Neuronal stem cell (in vitro differentiated cells): ENCODE measurements around the gene BTNL9.

ENCODE experiments used
- DNase-seq: peaks from one replicate; pipeline ENCODE4 v3.0.0-alpha.2; 2013; ENCODE audit warnings: low spot score
- H2AFZ ChIP-seq: one replicate; pipeline ENCODE4 v1.6.1; 2013; ENCODE audit warnings: mild to moderate bottlenecking, low read length, inconsistent platforms
- H2AK5ac ChIP-seq: 2 replicates; pipeline ENCODE4 v1.6.1; 2013; ENCODE audit warnings: low read depth, mild to moderate bottlenecking, inconsistent platforms, low read length, moderate library complexity, mixed read lengths
- H2BK120ac ChIP-seq: 2 replicates; pipeline ENCODE4 v1.6.1; 2013; ENCODE audit warnings: low read depth, mild to moderate bottlenecking, inconsistent platforms, low read length, moderate library complexity, mixed read lengths
- H2BK12ac ChIP-seq: one replicate; pipeline ENCODE4 v1.6.1; 2013; ENCODE audit warnings: low read length, inconsistent platforms
- H2BK15ac ChIP-seq: 2 replicates; pipeline ENCODE4 v1.6.1; 2013; ENCODE audit warnings: mild to moderate bottlenecking, low read length, inconsistent platforms, mixed read lengths
- H2BK5ac ChIP-seq: one replicate; pipeline ENCODE4 v1.6.1; 2013; ENCODE audit warnings: inconsistent platforms, mild to moderate bottlenecking, low read length, moderate library complexity
- H3K14ac ChIP-seq: one replicate; pipeline ENCODE4 v1.6.1; 2013; ENCODE audit warnings: low read length, inconsistent platforms
- H3K18ac ChIP-seq: 2 replicates; pipeline ENCODE4 v1.6.1; 2013; ENCODE audit warnings: low read length, inconsistent platforms
- H3K23ac ChIP-seq: 2 replicates; pipeline ENCODE4 v1.6.1; 2013; ENCODE audit warnings: low read depth, mild to moderate bottlenecking, mixed read lengths, low read length, inconsistent platforms; ENCODE audit not compliant: poor library complexity
- H3K27ac ChIP-seq: replicated peaks from 3 replicates; pipeline ENCODE4 v1.5.1; 2013; ENCODE audit warnings: low read length, inconsistent platforms
- H3K27me3 ChIP-seq, 3 experiments: 2 replicates each; pipeline ENCODE4 v1.6.1; 2013; ENCODE audit warnings: low read length in 3 of 3, mild to moderate bottlenecking in 2 of 3, inconsistent platforms in 1 of 3, low read depth in 1 of 3, mixed read lengths in 1 of 3, moderate library complexity in 1 of 3; ENCODE audit not compliant: control insufficient read depth in 3 of 3, insufficient read depth in 3 of 3
- H3K36me3 ChIP-seq, 2 donors: replicated peaks in 1 of 2; 2 replicates each; pipeline ENCODE4 v1.6.1; 2013; ENCODE audit warnings: low read length in 2 of 2; ENCODE audit not compliant: control insufficient read depth in 2 of 2, insufficient read depth in 2 of 2
- H3K4ac ChIP-seq: 2 replicates; pipeline ENCODE4 v1.6.1; 2013; ENCODE audit warnings: inconsistent platforms, mild to moderate bottlenecking, low read length, moderate library complexity
- H3K4me1 ChIP-seq, 2 donors: 1 replicate in 1 of 2; 2 replicates in 1 of 2; pipeline ENCODE4 v1.6.1; 2013; ENCODE audit warnings: low read length in 2 of 2, low read depth in 1 of 2; ENCODE audit not compliant: control insufficient read depth in 2 of 2, insufficient read depth in 1 of 2
- H3K4me2 ChIP-seq: one replicate; pipeline ENCODE4 v1.6.1; 2013; ENCODE audit warnings: mild to moderate bottlenecking, low read length, inconsistent platforms; ENCODE audit not compliant: insufficient read depth, poor library complexity, severe bottlenecking
- H3K4me3 ChIP-seq, 2 donors: 2 replicates each; pipeline ENCODE4 v1.5.1; 2013; ENCODE audit warnings: low read length in 2 of 2, mild to moderate bottlenecking in 2 of 2, inconsistent platforms in 1 of 2, moderate library complexity in 1 of 2
- H3K79me1 ChIP-seq: one replicate; pipeline ENCODE4 v1.6.1; 2013; ENCODE audit warnings: low read depth, mild to moderate bottlenecking, inconsistent platforms, low read length, moderate library complexity
- H3K9ac ChIP-seq: one replicate; pipeline ENCODE4 v1.6.1; 2013; ENCODE audit warnings: mild to moderate bottlenecking, low read depth, low read length, inconsistent platforms; ENCODE audit not compliant: poor library complexity
- H3K9me3 ChIP-seq, 2 donors: replicated peaks in 1 of 2; 2 replicates each; pipeline versions ENCODE3 to v1.6.1; 2013; ENCODE audit warnings: low read length in 2 of 2, mild to moderate bottlenecking in 2 of 2, inconsistent platforms in 1 of 2, low read depth in 1 of 2, mixed read lengths in 1 of 2, moderate library complexity in 1 of 2; ENCODE audit not compliant: control insufficient read depth in 2 of 2, insufficient read depth in 1 of 2
- H4K8ac ChIP-seq: one replicate; pipeline ENCODE4 v1.6.1; 2013; ENCODE audit warnings: low read depth, mild to moderate bottlenecking, inconsistent platforms, low read length, moderate library complexity
- H4K91ac ChIP-seq: one replicate; pipeline ENCODE4 v1.6.1; 2013; ENCODE audit warnings: low read length, low read depth, mild to moderate bottlenecking, inconsistent platforms; ENCODE audit not compliant: poor library complexity
- WGBS, 2 donors: extraction: QIAGEN DNeasy Blood & Tissue Kit; methylation state at CpG; one replicate each; pipeline ENCODE4 v1.1.7; 2013; ENCODE audit warnings: missing lambda C conversion rate in 2 of 2, mixed read lengths in 1 of 2; ENCODE audit not compliant: insufficient read length in 2 of 2, insufficient replicate concordance in 1 of 2; ENCODE audit errors: extremely low coverage in 2 of 2; 5-methylcytosine and 5-hydroxymethylcytosine counted together

Gene BTNL9

GRCh38 chr5:181058321-181058720, 18.3 kb downstream of the BTNL9 start:
- Histone ChIP-seq H3K4me2 (no peak overlapping the region), H3K9me3 (peaks cover 0 to 4% of the 10 kb centered on the region in 2 donors), H2AFZ (no peak overlapping the region), H2BK120ac (no peak overlapping the region), H3K27me3 (peaks cover 33 to 93% (median 87%) of the 10 kb centered on the region in 3 experiments), H3K79me1 (no peaks in the 10 kb centered on the region), H3K4me1 (peaks cover 0 to 3% of the 10 kb centered on the region in 2 donors), H3K23ac (no peak overlapping the region), H2BK5ac (no peak overlapping the region), H3K36me3 (peaks cover 0 to 2% of the 10 kb centered on the region in 2 donors), H3K18ac (no peak overlapping the region), H2BK15ac (no peak overlapping the region), H2AK5ac (no peak overlapping the region), H3K4ac (no peak overlapping the region), H4K91ac (no peak overlapping the region), H4K8ac (no peak overlapping the region), H3K27ac (no peak overlapping the region), H3K9ac (no peak overlapping the region), H3K14ac (no peak overlapping the region), H3K4me3 (no peak overlapping the region), H2BK12ac (no peak overlapping the region)
- no peak for DNase-seq
- no CpG with 5 or more reads among the region's 9 CpGs for WGBS, 2 donors

GRCh38 chr5:181058786-181059296, 18.8 kb downstream of the BTNL9 start:
- Histone ChIP-seq H3K27ac (no peak overlapping the region), H4K8ac (no peak overlapping the region), H3K14ac (no peak overlapping the region), H2BK15ac (no peak overlapping the region), H2BK120ac (no peak overlapping the region), H3K27me3 (peaks cover 28 to 88% (median 82%) of the 10 kb centered on the region in 3 experiments), H3K4me2 (peak overlapping the region; percentile 62), H3K9ac (no peak overlapping the region), H4K91ac (no peak overlapping the region), H3K4me1 (no peaks in the 10 kb centered on the region), H3K36me3 (peaks cover 0 to 2% of the 10 kb centered on the region in 2 donors), H3K4me3 (peak overlapping the region in 1 of 2 donors; percentile 53), H2AFZ (no peak overlapping the region), H3K4ac (no peak overlapping the region), H2AK5ac (no peak overlapping the region), H3K23ac (no peak overlapping the region), H2BK12ac (no peak overlapping the region), H2BK5ac (no peak overlapping the region), H3K9me3 (peaks cover 0 to 7% of the 10 kb centered on the region in 2 donors), H3K18ac (no peak overlapping the region), H3K79me1 (no peaks in the 10 kb centered on the region)
- no CpG with 5 or more reads among the region's 22 CpGs for WGBS, 2 donors
- DNase-seq = no peak

GRCh38 chr5:181059297-181060230, 19.5 kb downstream of the BTNL9 start:
- Histone ChIP-seq H2AFZ (no peak overlapping the region), H3K79me1 (no peaks in the 10 kb centered on the region), H2AK5ac (no peak overlapping the region), H2BK12ac (no peak overlapping the region), H2BK15ac (no peak overlapping the region), H3K27ac (no peak overlapping the region), H3K4ac (no peak overlapping the region), H3K9me3 (peaks cover 0 to 7% of the 10 kb centered on the region in 2 donors), H2BK5ac (no peak overlapping the region), H3K4me3 (peak overlapping the region in 1 of 2 donors; percentile 53), H3K18ac (peak overlapping the region; percentile 78), H3K14ac (peak overlapping the region; percentile 66), H3K4me1 (no peaks in the 10 kb centered on the region), H2BK120ac (no peak overlapping the region), H4K91ac (no peak overlapping the region), H4K8ac (no peak overlapping the region), H3K9ac (peak overlapping the region; percentile 46), H3K4me2 (peak overlapping the region; percentile 62), H3K27me3 (peaks cover 22 to 81% (median 75%) of the 10 kb centered on the region in 3 experiments), H3K36me3 (peaks cover 0 to 2% of the 10 kb centered on the region in 2 donors), H3K23ac (no peak overlapping the region)
- no CpG with 5 or more reads among the region's 86 CpGs for WGBS, 2 donors
- DNase-seq = no peak

- no peak overlapping the region for H3K18ac ChIP-seq
- H2AFZ ChIP-seq = no peak overlapping the region
- no peak overlapping the region for H3K23ac ChIP-seq
- no peak overlapping the region for H3K14ac ChIP-seq
- H4K91ac ChIP-seq = no peak overlapping the region
- no peak overlapping the region for H3K9ac ChIP-seq
- no peaks in the 10 kb centered on the region for H3K4me1 ChIP-seq
- H4K8ac ChIP-seq = no peak overlapping the region
- no peak overlapping the region for H3K27ac ChIP-seq
- no peak overlapping the region for H2BK120ac ChIP-seq
- no peak overlapping the region for H2BK12ac ChIP-seq
- H3K79me1 ChIP-seq = no peaks in the 10 kb centered on the region
- H3K9me3 ChIP-seq = peaks cover 0 to 7% of the 10 kb centered on the region in 2 donors
- no peak overlapping the region for H2AK5ac ChIP-seq
- no peak overlapping the region for H2BK5ac ChIP-seq
- no peak for DNase-seq
- no CpG with 5 or more reads among the region's 8 CpGs for WGBS, 2 donors
- no peak overlapping the region for H3K4ac ChIP-seq
- peaks cover 22 to 74% (median 68%) of the 10 kb centered on the region in 3 experiments for H3K27me3 ChIP-seq
- peaks cover 0 to 2% of the 10 kb centered on the region in 2 donors for H3K36me3 ChIP-seq
- no peak overlapping the region for H3K4me3 ChIP-seq
- H2BK15ac ChIP-seq = no peak overlapping the region
- H3K4me2 ChIP-seq = no peak overlapping the region
These were observed 20.1 kb downstream of the BTNL9 start for GRCh38 chr5:181060231-181060590.
